ENCODE measurements around the gene SLC10A7. TPM values are rescaled to one million over a fixed set of nuclear protein-coding genes. Genes with fewer than 3 reads are reported as not detected.

SLC10A7 gene
- total and polyA plus RNA-seq, 8 donors, result 1.8 to 36.0 (median 10.4) TPM

DNA sequence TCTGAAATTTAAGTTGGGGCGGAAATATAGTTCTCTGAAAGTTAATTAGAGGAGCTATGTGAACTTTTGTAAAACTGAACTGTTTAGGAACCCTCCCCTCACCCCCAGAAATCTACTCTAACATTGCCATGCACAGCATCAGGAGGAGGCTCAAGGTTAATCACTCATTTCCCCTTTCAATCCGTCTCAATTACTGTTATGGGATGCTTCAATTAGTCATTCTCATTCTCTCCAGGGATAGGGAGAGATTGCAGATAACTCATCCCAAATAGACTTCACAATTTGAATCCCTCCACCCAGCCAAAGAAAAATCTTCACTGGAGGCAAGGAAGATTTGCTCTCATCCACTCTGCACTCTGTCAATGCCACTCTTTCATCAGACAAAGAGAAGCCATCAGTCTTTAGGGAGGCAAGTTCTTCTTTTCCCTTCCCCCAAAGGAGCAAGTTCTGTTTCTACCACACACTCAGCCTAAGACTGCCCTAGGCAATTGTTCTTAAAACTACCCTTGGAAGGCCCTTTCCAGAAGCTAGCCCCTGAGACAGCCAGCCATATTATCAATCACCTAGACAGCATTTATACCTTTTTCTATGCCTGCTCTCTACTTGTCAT, 140.4 kb downstream of the SLC10A7 start:
- Histone ChIP-seq H3K36me3 (no peaks in the 10 kb centered on the region), H3K9me3 (peaks cover 0 to 4% (median under 1%) of the 10 kb centered on the region in 4 donors), H3K27ac (no peak overlapping the region), H3K27me3 (no peaks in the 10 kb centered on the region), H3K4me3 (no peak overlapping the region), H3K4me1 (peaks cover 0 to 32% (median 17%) of the 10 kb centered on the region in 4 donors)
- intact Hi-C loops (cut with DNase I; ENCODE audit: low total_unique reads), result no loop called here
- DNase-seq, result no peak
- TF ChIP-seq POLR2A (IDR thresholded peaks at IDR 0.05), result no peak
- no peak for TF ChIP-seq EP300 (IDR thresholded peaks at IDR 0.05)
- TF ChIP-seq POLR2AphosphoS5 (IDR thresholded peaks at IDR 0.05), result no peak
- TF ChIP-seq, protein P1, sequence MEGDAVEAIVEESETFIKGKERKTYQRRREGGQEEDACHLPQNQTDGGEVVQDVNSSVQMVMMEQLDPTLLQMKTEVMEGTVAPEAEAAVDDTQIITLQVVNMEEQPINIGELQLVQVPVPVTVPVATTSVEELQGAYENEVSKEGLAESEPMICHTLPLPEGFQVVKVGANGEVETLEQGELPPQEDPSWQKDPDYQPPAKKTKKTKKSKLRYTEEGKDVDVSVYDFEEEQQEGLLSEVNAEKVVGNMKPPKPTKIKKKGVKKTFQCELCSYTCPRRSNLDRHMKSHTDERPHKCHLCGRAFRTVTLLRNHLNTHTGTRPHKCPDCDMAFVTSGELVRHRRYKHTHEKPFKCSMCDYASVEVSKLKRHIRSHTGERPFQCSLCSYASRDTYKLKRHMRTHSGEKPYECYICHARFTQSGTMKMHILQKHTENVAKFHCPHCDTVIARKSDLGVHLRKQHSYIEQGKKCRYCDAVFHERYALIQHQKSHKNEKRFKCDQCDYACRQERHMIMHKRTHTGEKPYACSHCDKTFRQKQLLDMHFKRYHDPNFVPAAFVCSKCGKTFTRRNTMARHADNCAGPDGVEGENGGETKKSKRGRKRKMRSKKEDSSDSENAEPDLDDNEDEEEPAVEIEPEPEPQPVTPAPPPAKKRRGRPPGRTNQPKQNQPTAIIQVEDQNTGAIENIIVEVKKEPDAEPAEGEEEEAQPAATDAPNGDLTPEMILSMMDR (IDR thresholded peaks at IDR 0.05), result no peak
- WGBS, 5 donors, result 81 to 89% (median 83%) methylated on average over 2 of the region's 2 CpGs

DNA sequence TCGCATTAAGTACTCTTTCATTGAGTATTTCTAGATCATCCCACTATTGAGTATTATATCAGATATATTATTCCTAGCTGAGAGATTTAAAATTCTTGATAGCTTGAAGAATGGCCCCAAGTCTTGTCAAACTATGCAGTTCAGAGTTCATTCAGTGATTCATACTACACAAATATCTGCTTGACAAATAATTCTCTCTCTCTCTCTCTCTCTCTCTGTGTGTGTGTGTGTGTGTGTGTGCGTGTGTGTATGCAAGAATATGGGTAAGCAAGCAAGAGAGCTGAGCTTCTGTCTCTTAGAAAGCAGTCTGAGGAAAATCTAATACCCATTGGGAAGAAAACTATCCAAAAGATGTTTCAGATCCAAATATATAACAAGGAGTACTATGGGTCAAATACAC, 142.0 kb downstream of the SLC10A7 start:
- 87 to 94% (median 91%) methylated on average over 2 of the region's 2 CpGs for WGBS, 5 donors
- DNase-seq, result peak in 1 of 2 donors; percentile 6

DNA sequence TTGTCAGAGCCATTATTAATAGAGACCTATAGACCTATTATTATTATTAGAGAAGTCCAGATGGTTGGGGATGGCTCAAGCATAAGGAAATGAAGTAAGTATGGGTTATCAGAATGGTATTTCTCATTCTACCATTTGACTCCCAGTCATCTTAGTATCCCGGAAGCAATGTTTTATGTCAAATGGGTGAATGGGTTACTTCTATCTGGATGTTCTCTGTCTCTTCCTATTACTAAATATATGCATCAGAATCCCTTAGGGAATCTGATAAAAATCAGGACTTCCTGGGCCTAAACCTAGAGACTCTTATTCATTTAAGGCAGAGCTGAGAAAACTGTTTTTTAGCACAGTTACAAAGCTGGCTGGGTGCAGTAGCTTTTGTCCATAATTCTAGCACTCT, 149.9 kb downstream of the SLC10A7 start:
- H3K27ac ChIP-seq, result no peak overlapping the region
- H3K9me3 ChIP-seq, result peaks cover 0 to 8% (median 2%) of the 10 kb centered on the region in 4 donors
- no peak for TF ChIP-seq POLR2A (IDR thresholded peaks at IDR 0.05)
- no peak for TF ChIP-seq POLR2AphosphoS5 (IDR thresholded peaks at IDR 0.05)
- TF ChIP-seq, protein P1 (IDR thresholded peaks at IDR 0.05), result no peak
- no peak for TF ChIP-seq EP300 (IDR thresholded peaks at IDR 0.05)
- intact Hi-C loops (cut with DNase I; ENCODE audit: low total_unique reads), result no loop called here
- no peaks in the 10 kb centered on the region for H3K36me3 ChIP-seq
- no peaks in the 10 kb centered on the region for H3K27me3 ChIP-seq
- H3K4me3 ChIP-seq, result no peak overlapping the region
- no peak for DNase-seq
- H3K4me1 ChIP-seq, result peaks cover 0 to 35% (median 15%) of the 10 kb centered on the region in 4 donors
- 93 to 100% (median 98%) methylated on average over 1 of the region's 1 CpG for WGBS, 5 donors

More for the DNA sequence above, 142.0 kb downstream of the SLC10A7 start:
- Histone ChIP-seq H3K36me3 (no peaks in the 10 kb centered on the region), H3K4me1 (peaks cover 0 to 32% (median 17%) of the 10 kb centered on the region in 4 donors), H3K27ac (no peak overlapping the region), H3K9me3 (peaks cover 0 to 8% (median 2%) of the 10 kb centered on the region in 4 donors), H3K4me3 (no peak overlapping the region), H3K27me3 (no peaks in the 10 kb centered on the region)
- TF ChIP-seq POLR2A (IDR thresholded peaks at IDR 0.05), result no peak
- TF ChIP-seq EP300 (IDR thresholded peaks at IDR 0.05), result no peak
- TF ChIP-seq, protein P1 (IDR thresholded peaks at IDR 0.05), result no peak
- TF ChIP-seq POLR2AphosphoS5 (IDR thresholded peaks at IDR 0.05), result no peak
- intact Hi-C loops (cut with DNase I; ENCODE audit: low total_unique reads), result no loop called here

DNA sequence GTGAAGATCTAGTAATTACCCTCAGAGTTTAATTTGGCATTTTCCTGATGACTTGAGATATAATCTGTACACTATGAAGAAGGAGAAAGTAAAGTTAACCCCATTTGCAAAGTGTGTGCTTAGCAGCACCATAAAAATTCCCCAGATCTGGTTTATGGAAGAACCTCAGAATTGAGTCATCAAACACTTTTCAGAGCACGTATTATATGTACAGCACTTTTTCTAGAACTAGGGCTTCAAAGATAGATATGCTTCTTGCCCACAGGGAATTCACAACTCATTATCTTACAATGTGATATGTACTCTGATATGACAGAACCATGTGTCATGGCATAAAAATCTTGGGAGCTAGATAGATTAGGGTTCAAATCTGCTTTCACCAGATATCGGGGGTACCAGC, 150.9 kb downstream of the SLC10A7 start:
- TF ChIP-seq POLR2AphosphoS5 (IDR thresholded peaks at IDR 0.05) (no peak), POLR2A (IDR thresholded peaks at IDR 0.05) (no peak), EP300 (IDR thresholded peaks at IDR 0.05) (no peak)
- TF ChIP-seq, protein P1 (IDR thresholded peaks at IDR 0.05), result no peak
- no peak overlapping the region for H3K4me3 ChIP-seq
- H3K4me1 ChIP-seq, result peaks cover 0 to 35% (median 15%) of the 10 kb centered on the region in 4 donors
- H3K27ac ChIP-seq, result no peak overlapping the region
- WGBS, 5 donors, result 81 to 90% (median 86%) methylated on average over 2 of the region's 2 CpGs
- H3K9me3 ChIP-seq, result no peaks in the 10 kb centered on the region
- intact Hi-C loops (cut with DNase I; ENCODE audit: low total_unique reads), result no loop called here
- no peaks in the 10 kb centered on the region for H3K36me3 ChIP-seq
- H3K27me3 ChIP-seq, result no peaks in the 10 kb centered on the region
- DNase-seq, result no peak
